Endothelial cell of umbilical vein (primary cell): ENCODE results near the gene SPOCD1. TPM values are rescaled to one million over a fixed set of nuclear protein-coding genes. Genes with fewer than 3 reads are reported as not detected.

ENCODE experiments used
- BruUV-seq: library from RNA; stranded (reverse); fragments of 400-500 nt; replicated peaks from 2 replicates; lab custom pipeline; 2021; lab: Mats Ljungman, UMichigan
- CTCF ChIA-PET: fragments of 300-600, 350-600 bp; sonication (Branson Sonifier 250); formaldehyde crosslinking; loops from one replicate; lab custom pipeline; 2021; ENCODE audit warnings: antibody characterized with exemption, inconsistent platforms; lab: Charles Lee
- POLR2A ChIA-PET: fragments of 300-600, 350-600 bp; sonication (Branson Sonifier 250); formaldehyde crosslinking; loops from one replicate; lab custom pipeline; 2021; ENCODE audit warnings: antibody characterized with exemption, inconsistent platforms; lab: Charles Lee
- DNase-seq: peaks from one replicate; pipeline ENCODE4 v3.0.0-alpha.2; 2011; ENCODE audit warnings: low read depth, low spot score
- FAIRE-seq: peaks from 2 replicates; lab custom pipeline; 2011; peaks lifted over from hg19 to GRCh38; lab: Jason Lieb, UNC
- H2AFZ ChIP-seq: 2 replicates; pipeline ENCODE4 v1.6.0; 2012; ENCODE audit warnings: low read depth, low read length, control low read depth, inconsistent platforms
- H3K27ac ChIP-seq: 2 replicates; pipeline ENCODE4 v1.5.1; 2011; ENCODE audit warnings: low read depth, mild to moderate bottlenecking, control low read depth, low read length, moderate library complexity; ENCODE audit not compliant: insufficient read depth
- H3K27me3 ChIP-seq, 2 experiments: 2 replicates each; pipeline versions ENCODE4 v1.6.0 to v1.6.1; 2011; ENCODE audit warnings: low read length in 2 of 2, mixed read lengths in 1 of 2; ENCODE audit not compliant: control insufficient read depth in 2 of 2, insufficient read depth in 2 of 2
- H3K36me3 ChIP-seq, 2 experiments: 2 replicates in 1 of 2; 3 replicates in 1 of 2; pipeline ENCODE4 v1.5.1; 2011; ENCODE audit warnings: low read length in 2 of 2, mild to moderate bottlenecking in 1 of 2, moderate library complexity in 1 of 2; ENCODE audit not compliant: control insufficient read depth in 2 of 2, insufficient read depth in 2 of 2; ENCODE audit errors: extremely low read depth in 1 of 2
- H3K4me1 ChIP-seq: 3 replicates; pipeline ENCODE4 v1.5.1; 2011; ENCODE audit warnings: mild to moderate bottlenecking, low read length; ENCODE audit not compliant: control insufficient read depth, insufficient read depth; ENCODE audit errors: extremely low read depth
- H3K4me2 ChIP-seq: 2 replicates; pipeline ENCODE4 v1.6.1; 2011; ENCODE audit warnings: low read length, control low read depth, mixed read lengths; ENCODE audit not compliant: insufficient read depth
- H3K4me3 ChIP-seq, 3 experiments: fragments of 200-600 bp in 1 of 3; sonication (generic), shearing (Covaris generic) in 1 of 3; replicated peaks in 1 of 3; 2 replicates each; pipeline ENCODE4 v1.5.1; 2011 to 2016; ENCODE audit warnings: control low read depth in 3 of 3, low read length in 3 of 3, mild to moderate bottlenecking in 2 of 3, inconsistent platforms in 1 of 3, low read depth in 1 of 3, moderate library complexity in 1 of 3; ENCODE audit not compliant: insufficient read depth in 1 of 3
- H3K79me2 ChIP-seq: 2 replicates; pipeline ENCODE4 v1.6.0; 2012; ENCODE audit warnings: low read length, inconsistent platforms; ENCODE audit not compliant: control insufficient read depth, insufficient read depth
- H3K9ac ChIP-seq: replicated peaks from 2 replicates; pipeline ENCODE3; 2011; ENCODE audit warnings: low read length, control low read depth; ENCODE audit not compliant: insufficient read depth; ENCODE audit errors: extremely low read depth
- H3K9me1 ChIP-seq: replicated peaks from 3 replicates; pipeline ENCODE4 v1.6.0; 2011; ENCODE audit warnings: mild to moderate bottlenecking, low read length; ENCODE audit not compliant: control insufficient read depth, insufficient read depth; ENCODE audit errors: extremely low read depth
- H3K9me3 ChIP-seq: replicated peaks from 2 replicates; pipeline ENCODE4 v1.5.1; 2012; ENCODE audit warnings: low read length, inconsistent platforms; ENCODE audit not compliant: control insufficient read depth, insufficient read depth
- H4K20me1 ChIP-seq: replicated peaks from 2 replicates; pipeline ENCODE3; 2011; ENCODE audit warnings: mild to moderate bottlenecking, low read length; ENCODE audit not compliant: control insufficient read depth, insufficient read depth; ENCODE audit errors: extremely low read depth
- FOS ChIP-seq: IDR thresholded peaks from 2 replicates; pipeline ENCODE4 v1.6.1; 2011; ENCODE audit warnings: mild to moderate bottlenecking, low read length, moderate library complexity, borderline replicate concordance; ENCODE audit not compliant: insufficient read depth
- GATA2 ChIP-seq: IDR thresholded peaks from 2 replicates; pipeline ENCODE4 v1.7.0; 2011; ENCODE audit warnings: low read depth, mild to moderate bottlenecking, moderate library complexity, mixed read lengths, low read length; ENCODE audit not compliant: insufficient read length, insufficient read depth
- JUN ChIP-seq: IDR thresholded peaks from 2 replicates; pipeline ENCODE4 v1.6.1; 2011; ENCODE audit warnings: borderline replicate concordance, low read depth; ENCODE audit not compliant: insufficient read length, insufficient read depth
- MAX ChIP-seq: IDR thresholded peaks from 2 replicates; pipeline ENCODE4 v1.6.1; 2011; ENCODE audit not compliant: insufficient read depth, insufficient read length
- MYC ChIP-seq: IDR thresholded peaks from one replicate; pipeline ENCODE4 v1.6.1; 2011; ENCODE audit warnings: mild to moderate bottlenecking, low read depth, low read length
- POLR2A ChIP-seq: IDR thresholded peaks from 2 replicates; pipeline ENCODE4 v1.6.1; 2012; ENCODE audit warnings: low read depth, mild to moderate bottlenecking, control low read depth, low read length
- POLR2AphosphoS5 ChIP-seq: IDR thresholded peaks from 2 replicates; pipeline ENCODE4 v1.6.1; 2012; ENCODE audit warnings: low read depth, mild to moderate bottlenecking, control low read depth, low read length, moderate library complexity; ENCODE audit not compliant: insufficient read depth
- dilution Hi-C: fragments of 300-500 bp; cut with MboI; formaldehyde crosslinking; loops from one replicate; pipeline ENCODE4 v1.15.0; 2019; ENCODE audit warnings: low sequenced_read_pairs; ENCODE audit not compliant: extremely low pct_ligation_motif_present
- intact Hi-C: fragments of 100-400 bp; cut with micrococcal nuclease; formaldehyde crosslinking; loops from one replicate; pipeline ENCODE4 v1.10.0; 2022
- polyA plus RNA-seq, 4 experiments: library from polyadenylated mRNA; depleted of rRNA in 3 of 4; stranded (reverse) in 3 of 4; unstranded in 1 of 4; fragments of >200 nt; gene quantifications; 2 replicates each; pipeline versions ENCODE4 v1.2.1 to v1.2.3, GENCODE V29; 2011 to 2012; ENCODE audit warnings: missing spikeins in 1 of 4
- total RNA-seq: library from RNA; stranded (reverse); gene quantifications from 2 replicates; pipeline ENCODE4 v1.2.3, GENCODE V29; 2021

Gene SPOCD1
- total and polyA plus RNA-seq, 2 donors (not counting 3 experiments of a cell fraction or from before 2014, with no cell fraction given) = 0.27 to 33.0 TPM

- Histone ChIP-seq H3K9me3 (no peaks in the 10 kb centered on the region), H3K9me1 (no peaks in the 10 kb centered on the region), H3K9ac (no peak overlapping the region), H3K27me3 (peaks cover 15 to 20% of the 10 kb centered on the region in 2 experiments), H3K4me1 (peaks cover 12% of the 10 kb centered on the region), H3K79me2 (no peaks in the 10 kb centered on the region), H4K20me1 (no peaks in the 10 kb centered on the region), H3K4me2 (no peak overlapping the region), H3K27ac (no peak overlapping the region), H3K4me3 (no peak overlapping the region), H2AFZ (no peak overlapping the region), H3K36me3 (no peaks in the 10 kb centered on the region)
- POLR2A ChIA-PET = no interaction called here
- no peak for TF ChIP-seq POLR2AphosphoS5
- no peak for TF ChIP-seq MAX
- TF ChIP-seq GATA2 = no peak
- FAIRE-seq (no peak), DNase-seq (no peak)
- dilution Hi-C loops (no loop called here), intact Hi-C loops (no loop called here)
- no TSS peak for BruUV-seq
- CTCF ChIA-PET = interaction anchor here (1.2 to 8.5 kb wide), 2 partner anchors 21 to 22 kb away, joined by 3 to 102 read pairs; no protein-coding TSS in a partner anchor
Measured at GRCh38 chr1:31767225-31767624, 48.6 kb downstream of the SPOCD1 start.

GRCh38 chr1:31765516-31765915 lies 50.3 kb downstream of the SPOCD1 start:
- H3K9me3 ChIP-seq = no peaks in the 10 kb centered on the region
- peaks cover 3 to 7% of the 10 kb centered on the region in 2 experiments for H3K27me3 ChIP-seq
- no peaks in the 10 kb centered on the region for H4K20me1 ChIP-seq
- dilution Hi-C loops (no loop called here), intact Hi-C loops (loop anchor here (1.0 kb wide), 1 partner anchor 24 kb away; no protein-coding TSS in a partner anchor)
- no peak for FAIRE-seq
- no peaks in the 10 kb centered on the region for H3K79me2 ChIP-seq
- no peaks in the 10 kb centered on the region for H3K36me3 ChIP-seq
- H3K4me3 ChIP-seq = no peak overlapping the region
- no peaks in the 10 kb centered on the region for H3K9me1 ChIP-seq
- no peak overlapping the region for H2AFZ ChIP-seq
- no TSS peak for BruUV-seq
- TF ChIP-seq POLR2A (no peak), MYC (no peak), FOS (no peak), POLR2AphosphoS5 (no peak), JUN (no peak)
- H3K4me1 ChIP-seq = peaks cover 26% of the 10 kb centered on the region
- no peak overlapping the region for H3K9ac ChIP-seq
- no peak overlapping the region for H3K4me2 ChIP-seq
- ChIA-PET POLR2A (no interaction called here), CTCF (interaction anchor here (1.1 to 8.5 kb wide), 5 partner anchors 20 to 298 kb away, joined by 3 to 102 read pairs (median 12); no protein-coding TSS in a partner anchor)
- H3K27ac ChIP-seq = no peak overlapping the region
- no peak for DNase-seq
